Astrocyte of the hippocampus (primary cell): ENCODE measurements around the gene CARS2.
"Not testable (repeated sequence)": the region's sequence is repeated elsewhere in the genome, so short reads cannot be mapped to it uniquely, and the experiment has no call there.

Source experiments
- DNase-seq: peaks from one replicate; pipeline ENCODE4 v3.0.0; 2011; ENCODE audit warnings: low read depth, low spot score

Gene CARS2

GRCh38 chr13:110706570-110707372 lies 855 bp upstream of the CARS2 start:
- no peak for DNase-seq

GRCh38 chr13:110705356-110705825 lies 525 bp downstream of the CARS2 start:
- peak; percentile 11 for DNase-seq

- DNase-seq: no peak
Measured at GRCh38 chr13:110702591-110703526, 3.1 kb downstream of the CARS2 start.

GRCh38 chr13:110702089-110702488 lies 3.8 kb downstream of the CARS2 start:
- DNase-seq: no peak

- not testable (repeated sequence) for DNase-seq
Measured at GRCh38 chr13:110701061-110701460, 4.9 kb downstream of the CARS2 start.

- no peak for DNase-seq
Measured at GRCh38 chr13:110700641-110701040, 5.3 kb downstream of the CARS2 start.

- no peak for DNase-seq
Measured at GRCh38 chr13:110700186-110700585, 5.7 kb downstream of the CARS2 start.

GRCh38 chr13:110699148-110700145 lies 6.5 kb downstream of the CARS2 start:
- DNase-seq: no peak

GRCh38 chr13:110698689-110699088 lies 7.2 kb downstream of the CARS2 start:
- DNase-seq: no peak

- no peak for DNase-seq
Measured at GRCh38 chr13:110697842-110698241, 8.1 kb downstream of the CARS2 start.

- DNase-seq: no peak
Measured at GRCh38 chr13:110696776-110697175, 9.1 kb downstream of the CARS2 start.

- DNase-seq: not testable (repeated sequence)
Measured at GRCh38 chr13:110695774-110696173, 10.1 kb downstream of the CARS2 start.

GRCh38 chr13:110690516-110690915 lies 15.4 kb downstream of the CARS2 start:
- no peak for DNase-seq

GRCh38 chr13:110689711-110690110 lies 16.2 kb downstream of the CARS2 start:
- no peak for DNase-seq

GRCh38 chr13:110689041-110689440 lies 16.9 kb downstream of the CARS2 start:
- DNase-seq: no peak

GRCh38 chr13:110687736-110688135 lies 18.2 kb downstream of the CARS2 start:
- DNase-seq: no peak

- DNase-seq: no peak
Measured at GRCh38 chr13:110685305-110686020, 20.5 kb downstream of the CARS2 start.

- no peak for DNase-seq
Measured at GRCh38 chr13:110684388-110685056, 21.4 kb downstream of the CARS2 start.

- DNase-seq: no peak
Measured at GRCh38 chr13:110683921-110684320, 22.0 kb downstream of the CARS2 start.
